ENCODE measurements around the gene SYTL1. TPM values are rescaled to one million over a fixed set of nuclear protein-coding genes. Genes with fewer than 3 reads are reported as not detected.

SYTL1 gene
- total RNA-seq, 2 experiments from 2014 or later = 81.7 to 117 TPM

DNA sequence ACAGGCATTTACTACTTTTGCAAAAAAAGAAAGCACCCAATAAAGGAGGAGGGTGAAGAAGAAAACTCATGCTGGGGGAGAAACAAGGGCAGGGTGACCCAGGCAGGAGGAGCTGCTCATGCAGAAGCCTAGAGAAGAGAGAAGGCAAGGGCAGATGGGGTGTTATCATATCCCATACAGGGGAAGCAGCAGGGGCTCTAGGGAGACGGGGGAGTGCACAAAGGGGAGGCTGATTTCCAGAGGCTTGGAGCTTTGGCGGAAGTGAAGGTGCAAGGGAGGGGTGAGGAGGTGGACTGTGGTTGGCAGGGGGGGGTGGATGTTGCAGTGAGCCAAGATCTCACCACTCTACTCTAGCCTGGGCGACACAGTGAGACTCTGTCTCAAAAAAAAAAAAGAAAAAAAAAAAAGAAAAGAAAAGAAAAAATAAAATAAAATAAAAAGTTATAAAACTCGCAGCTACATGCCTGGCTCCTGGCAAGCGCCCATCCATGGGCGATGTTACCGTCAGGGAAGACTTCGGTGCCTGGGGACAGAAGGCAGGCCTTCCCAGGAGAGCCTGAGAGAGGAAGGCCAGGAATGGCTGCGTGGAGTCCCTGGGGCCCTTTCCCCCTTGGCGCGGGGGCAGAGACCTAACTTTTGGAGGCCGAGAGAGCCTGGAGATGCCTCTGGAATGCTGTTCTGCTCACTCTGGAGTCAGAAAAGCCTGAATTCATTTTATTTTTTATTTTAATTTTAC, 36.1 kb downstream of the SYTL1 start:
- POLR2A ChIA-PET = no interaction called here
- BruUV-seq (replicated peaks) = no TSS peak
- TF ChIP-seq, protein P1, sequence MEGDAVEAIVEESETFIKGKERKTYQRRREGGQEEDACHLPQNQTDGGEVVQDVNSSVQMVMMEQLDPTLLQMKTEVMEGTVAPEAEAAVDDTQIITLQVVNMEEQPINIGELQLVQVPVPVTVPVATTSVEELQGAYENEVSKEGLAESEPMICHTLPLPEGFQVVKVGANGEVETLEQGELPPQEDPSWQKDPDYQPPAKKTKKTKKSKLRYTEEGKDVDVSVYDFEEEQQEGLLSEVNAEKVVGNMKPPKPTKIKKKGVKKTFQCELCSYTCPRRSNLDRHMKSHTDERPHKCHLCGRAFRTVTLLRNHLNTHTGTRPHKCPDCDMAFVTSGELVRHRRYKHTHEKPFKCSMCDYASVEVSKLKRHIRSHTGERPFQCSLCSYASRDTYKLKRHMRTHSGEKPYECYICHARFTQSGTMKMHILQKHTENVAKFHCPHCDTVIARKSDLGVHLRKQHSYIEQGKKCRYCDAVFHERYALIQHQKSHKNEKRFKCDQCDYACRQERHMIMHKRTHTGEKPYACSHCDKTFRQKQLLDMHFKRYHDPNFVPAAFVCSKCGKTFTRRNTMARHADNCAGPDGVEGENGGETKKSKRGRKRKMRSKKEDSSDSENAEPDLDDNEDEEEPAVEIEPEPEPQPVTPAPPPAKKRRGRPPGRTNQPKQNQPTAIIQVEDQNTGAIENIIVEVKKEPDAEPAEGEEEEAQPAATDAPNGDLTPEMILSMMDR (conservative IDR thresholded peaks at IDR 0.05; ENCODE audit: low read length) = no peak
- no peak for TF ChIP-seq EZH2phosphoT487 (IDR thresholded peaks at IDR 0.05; ENCODE audit: borderline replicate concordance, low read depth, low read length)
- Histone ChIP-seq H3K4me1 (ENCODE audit: insufficient read depth, low read length, poor library complexity, severe bottlenecking) (no peaks in the 10 kb centered on the region), H3K79me2 (ENCODE audit: insufficient read depth, low read depth, low read length) (no peaks in the 10 kb centered on the region), H3K4me2 (ENCODE audit: low read length) (no peak overlapping the region), H3K36me3 (ENCODE audit: insufficient read depth, low read length) (no peaks in the 10 kb centered on the region), H3K9me3 (ENCODE audit: low read length) (no peaks in the 10 kb centered on the region), H2AFZ (ENCODE audit: low read length) (no peak overlapping the region), H3K9me2 (ENCODE audit: insufficient read depth, low read length) (no peaks in the 10 kb centered on the region), H3K27ac (ENCODE audit: low read depth, low read length, poor library complexity, severe bottlenecking) (no peak overlapping the region), H4K20me1 (ENCODE audit: insufficient read depth, low read length) (no peaks in the 10 kb centered on the region), H3K4me3 (ENCODE audit: low read depth, low read length, poor library complexity, severe bottlenecking) (no peak overlapping the region)
- CTCF ChIA-PET (ENCODE audit: unreplicated experiment) = interaction anchor here (0.5 kb wide), 1 partner anchor 291 kb away, joined by 4 read pairs; no protein-coding TSS in a partner anchor
- intact Hi-C loops (cut with micrococcal nuclease; ENCODE audit: unreplicated experiment) = no loop called here
- DNase-seq (ENCODE audit: low spot score) = no peak

DNA sequence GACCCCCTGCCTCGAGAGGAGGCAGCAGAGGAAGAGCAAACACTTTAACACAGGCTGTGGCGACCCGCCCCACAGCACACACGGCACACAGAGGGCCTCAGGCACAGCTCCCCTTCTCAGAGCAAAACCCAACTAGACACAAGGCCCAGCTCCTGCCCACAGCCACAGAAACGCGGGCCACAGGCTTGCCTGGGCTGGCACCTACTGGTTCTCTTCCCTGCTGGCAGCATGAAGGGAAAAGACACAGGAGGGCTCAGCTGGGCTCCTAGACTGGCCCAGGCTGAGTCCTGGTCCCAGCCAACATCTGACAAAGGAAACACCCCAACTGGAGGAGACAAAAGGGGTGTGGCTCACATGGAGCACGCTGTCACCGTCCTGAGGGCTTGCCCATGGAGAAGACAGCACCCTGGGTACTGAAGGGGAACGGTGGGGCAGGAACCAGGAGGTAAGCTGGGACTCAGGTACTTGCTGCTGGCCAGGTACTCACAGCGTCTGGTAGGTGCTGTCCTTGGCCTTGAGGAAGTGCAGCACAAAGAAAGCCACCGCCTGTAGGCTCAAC, 37.8 kb downstream of the SYTL1 start:
- no peak overlapping the region for H3K4me2 ChIP-seq (ENCODE audit: low read length)
- no peak overlapping the region for H2AFZ ChIP-seq (ENCODE audit: low read length)
- no peaks in the 10 kb centered on the region for H3K4me1 ChIP-seq (ENCODE audit: insufficient read depth, low read length, poor library complexity, severe bottlenecking)
- TF ChIP-seq EZH2phosphoT487 (IDR thresholded peaks at IDR 0.05; ENCODE audit: borderline replicate concordance, low read depth, low read length) = no peak
- TF ChIP-seq, protein P1 (conservative IDR thresholded peaks at IDR 0.05; ENCODE audit: low read length) = no peak
- DNase-seq (ENCODE audit: low spot score) = no peak
- no peaks in the 10 kb centered on the region for H3K79me2 ChIP-seq (ENCODE audit: insufficient read depth, low read depth, low read length)
- BruUV-seq (replicated peaks) = no TSS peak
- ChIA-PET CTCF (ENCODE audit: unreplicated experiment) (no interaction called here), POLR2A (interaction anchor here (1.0 kb wide), 1 partner anchor 336 kb away, joined by 7 read pairs; no protein-coding TSS in a partner anchor)
- no peaks in the 10 kb centered on the region for H4K20me1 ChIP-seq (ENCODE audit: insufficient read depth, low read length)
- no peaks in the 10 kb centered on the region for H3K9me2 ChIP-seq (ENCODE audit: insufficient read depth, low read length)
- no peaks in the 10 kb centered on the region for H3K9me3 ChIP-seq (ENCODE audit: low read length)
- H3K27ac ChIP-seq (ENCODE audit: low read depth, low read length, poor library complexity, severe bottlenecking) = no peak overlapping the region
- intact Hi-C loops (cut with micrococcal nuclease; ENCODE audit: unreplicated experiment) = no loop called here
- no peak overlapping the region for H3K4me3 ChIP-seq (ENCODE audit: low read depth, low read length, poor library complexity, severe bottlenecking)
- H3K36me3 ChIP-seq (ENCODE audit: insufficient read depth, low read length) = no peaks in the 10 kb centered on the region

DNA sequence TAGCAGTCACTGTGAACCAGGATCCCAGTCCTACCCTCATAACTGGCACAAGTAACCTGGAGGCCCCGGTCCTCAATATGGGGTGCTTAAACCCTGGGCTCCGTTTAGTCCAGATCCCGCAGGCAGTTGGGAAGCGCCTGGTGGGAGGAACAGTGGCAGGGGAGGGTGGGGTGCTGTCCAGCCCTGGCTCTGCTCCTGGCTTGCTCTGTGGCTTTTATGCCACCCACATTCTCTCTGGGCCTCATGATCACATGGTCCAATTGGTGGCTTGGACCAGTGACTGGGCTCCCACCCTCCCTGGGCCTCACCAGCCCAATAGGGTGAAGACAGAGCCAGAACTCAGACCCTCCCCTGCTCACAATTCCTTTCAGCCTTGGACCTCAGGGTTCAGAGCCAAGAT, 38.4 kb downstream of the SYTL1 start:
- no peak overlapping the region for H3K27ac ChIP-seq (ENCODE audit: low read depth, low read length, poor library complexity, severe bottlenecking)
- ChIA-PET CTCF (ENCODE audit: unreplicated experiment) (no interaction called here), POLR2A (interaction anchor here (1.0 kb wide), 1 partner anchor 336 kb away, joined by 7 read pairs; no protein-coding TSS in a partner anchor)
- no peak for DNase-seq (ENCODE audit: low spot score)
- no peak overlapping the region for H3K4me3 ChIP-seq (ENCODE audit: low read depth, low read length, poor library complexity, severe bottlenecking)
- H3K4me2 ChIP-seq (ENCODE audit: low read length) = no peak overlapping the region
- H3K9me2 ChIP-seq (ENCODE audit: insufficient read depth, low read length) = no peaks in the 10 kb centered on the region
- H3K4me1 ChIP-seq (ENCODE audit: insufficient read depth, low read length, poor library complexity, severe bottlenecking) = no peaks in the 10 kb centered on the region
- no peaks in the 10 kb centered on the region for H4K20me1 ChIP-seq (ENCODE audit: insufficient read depth, low read length)
- intact Hi-C loops (cut with micrococcal nuclease; ENCODE audit: unreplicated experiment) = no loop called here
- no peaks in the 10 kb centered on the region for H3K79me2 ChIP-seq (ENCODE audit: insufficient read depth, low read depth, low read length)
- BruUV-seq (replicated peaks) = no TSS peak
- no peaks in the 10 kb centered on the region for H3K9me3 ChIP-seq (ENCODE audit: low read length)
- no peak overlapping the region for H2AFZ ChIP-seq (ENCODE audit: low read length)
- no peaks in the 10 kb centered on the region for H3K36me3 ChIP-seq (ENCODE audit: insufficient read depth, low read length)
- TF ChIP-seq, protein P1 (conservative IDR thresholded peaks at IDR 0.05; ENCODE audit: low read length) = no peak
- no peak for TF ChIP-seq EZH2phosphoT487 (IDR thresholded peaks at IDR 0.05; ENCODE audit: borderline replicate concordance, low read depth, low read length)

All from OCI-LY7 (cell line).